GM12801 (cell line): ENCODE measurements around the gene DCLRE1B.

ENCODE experiments used
- CTCF ChIP-seq: IDR thresholded peaks from one replicate; pipeline ENCODE4 v1.5.1; 2011; ENCODE audit warnings: control low read depth; ENCODE audit not compliant: insufficient read length; ENCODE audit errors: extremely low read depth

The DCLRE1B gene

GRCh38 chr1:113875714-113876113, 29.4 kb upstream of the DCLRE1B start:
- TF ChIP-seq CTCF: no peak

GRCh38 chr1:113876176-113876575, 28.9 kb upstream of the DCLRE1B start:
- TF ChIP-seq CTCF: no peak

GRCh38 chr1:113879739-113880038, 25.4 kb upstream of the DCLRE1B start:
- TF ChIP-seq CTCF: no peak

GRCh38 chr1:113881661-113882060, 23.5 kb upstream of the DCLRE1B start:
- no peak for TF ChIP-seq CTCF

- no peak for TF ChIP-seq CTCF
These were observed 18.4 kb upstream of the DCLRE1B start for GRCh38 chr1:113886417-113887401.

- no peak for TF ChIP-seq CTCF
These were observed 17.5 kb upstream of the DCLRE1B start, which contains the start of gene BCL2L15 for GRCh38 chr1:113887402-113888175. TSS of gene BCL2L15 (minus strand) at chr1:113887581. CDS start at chr1:113887375, 206 bp downstream.

GRCh38 chr1:113890816-113891215, 14.3 kb upstream of the DCLRE1B start:
- TF ChIP-seq CTCF: no peak
